IMR-90 (cell line): Measurements from ENCODE around the gene CDKN1C. TPM values are rescaled to one million over a fixed set of nuclear protein-coding genes. Genes with fewer than 3 reads are reported as not detected.

ENCODE experiments used
- ATAC-seq: fragments of 200-7000 bp; cut with Tn5 transposase; 2 replicates; pipeline ENCODE4 v1.9.1; 2020; ENCODE audit warnings: low read depth, mild to moderate bottlenecking, moderate library complexity
- BruUV-seq: library from RNA; stranded (reverse); fragments of 400-500 nt; replicated peaks from 2 replicates; lab custom pipeline; 2021; lab: Mats Ljungman, UMichigan
- CTCF ChIA-PET: fragments of 300-600 bp; formaldehyde crosslinking; extraction: SDS; loops from one replicate; lab custom pipeline; 2021; ENCODE audit warnings: antibody characterized with exemption; lab: Yijun Ruan, JAX
- POLR2A ChIA-PET: fragments of 300-600 bp; sonication (Branson Sonifier 250); formaldehyde crosslinking; loops from one replicate; lab custom pipeline; 2022; ENCODE audit warnings: antibody characterized with exemption; ENCODE audit not compliant: unreplicated experiment; lab: Charles Lee
- DNase-seq: peaks from one replicate; pipeline ENCODE4 v3.0.0; 2013
- H2AFZ ChIP-seq: replicated peaks from 2 replicates; pipeline ENCODE3; 2013; ENCODE audit warnings: low read length, mild to moderate bottlenecking; ENCODE audit not compliant: poor library complexity
- H2AK5ac ChIP-seq: 2 replicates; pipeline ENCODE4 v1.6.1; 2013; ENCODE audit warnings: low read depth, low read length, inconsistent platforms
- H2AK9ac ChIP-seq: replicated peaks from 2 replicates; pipeline ENCODE3; 2013; ENCODE audit warnings: mild to moderate bottlenecking, low read depth, low read length, moderate library complexity; ENCODE audit not compliant: poor library complexity
- H2BK120ac ChIP-seq: 2 replicates; pipeline ENCODE4 v1.6.1; 2013; ENCODE audit warnings: low read depth, low read length, inconsistent platforms
- H2BK15ac ChIP-seq: 3 replicates; pipeline ENCODE4 v1.6.1; 2013; ENCODE audit warnings: low read depth, low read length, inconsistent platforms
- H2BK20ac ChIP-seq: 2 replicates; pipeline ENCODE4 v1.6.1; 2013; ENCODE audit warnings: low read depth, mild to moderate bottlenecking, inconsistent platforms, low read length, moderate library complexity
- H2BK5ac ChIP-seq: 2 replicates; pipeline ENCODE4 v1.6.1; 2013; ENCODE audit warnings: mild to moderate bottlenecking, low read depth, low read length, inconsistent platforms; ENCODE audit not compliant: poor library complexity, severe bottlenecking
- H3K14ac ChIP-seq: replicated peaks from 2 replicates; pipeline ENCODE4 v1.6.1; 2013; ENCODE audit warnings: low read depth, low read length, inconsistent platforms
- H3K18ac ChIP-seq: 2 replicates; pipeline ENCODE4 v1.6.1; 2013; ENCODE audit warnings: low read depth, low read length, control low read depth
- H3K23ac ChIP-seq: 2 replicates; pipeline ENCODE4 v1.6.1; 2013; ENCODE audit warnings: low read depth, low read length, inconsistent platforms
- H3K27ac ChIP-seq: 2 replicates; pipeline ENCODE4 v1.5.1; 2013; ENCODE audit warnings: mild to moderate bottlenecking, control low read depth, low read length; ENCODE audit not compliant: insufficient read depth
- H3K27me3 ChIP-seq: 2 replicates; pipeline ENCODE4 v1.6.1; 2013; ENCODE audit warnings: low read length; ENCODE audit not compliant: control insufficient read depth, insufficient read depth
- H3K36me3 ChIP-seq: 2 replicates; pipeline ENCODE4 v1.6.1; 2013; ENCODE audit warnings: low read length, mixed read lengths; ENCODE audit not compliant: control insufficient read depth, insufficient read depth
- H3K4ac ChIP-seq: 2 replicates; pipeline ENCODE4 v1.6.1; 2013; ENCODE audit warnings: low read depth, low read length, inconsistent platforms
- H3K4me1 ChIP-seq: 2 replicates; pipeline ENCODE4 v1.6.1; 2013; ENCODE audit warnings: low read length, mixed read lengths; ENCODE audit not compliant: control insufficient read depth, insufficient read depth
- H3K4me2 ChIP-seq: 2 replicates; pipeline ENCODE4 v1.6.1; 2013; ENCODE audit warnings: low read depth, mild to moderate bottlenecking, control low read depth, low read length, moderate library complexity
- H3K4me3 ChIP-seq: 2 replicates; pipeline ENCODE4 v1.5.1; 2013; ENCODE audit warnings: low read depth, mild to moderate bottlenecking, control low read depth, low read length, moderate library complexity; ENCODE audit not compliant: insufficient read depth
- H3K56ac ChIP-seq: 2 replicates; pipeline ENCODE4 v1.6.1; 2013; ENCODE audit warnings: low read length, inconsistent platforms; ENCODE audit not compliant: insufficient read depth; ENCODE audit errors: extremely low read depth
- H3K79me1 ChIP-seq, 2 experiments: 2 replicates each; pipeline ENCODE4 v1.6.1; 2013; ENCODE audit warnings: low read length in 2 of 2, inconsistent platforms in 1 of 2, low read depth in 1 of 2
- H3K9ac ChIP-seq: 2 replicates; pipeline ENCODE4 v1.6.1; 2013; ENCODE audit warnings: low read depth, low read length, control low read depth
- H3K9me1 ChIP-seq: 2 replicates; pipeline ENCODE4 v1.6.1; 2013; ENCODE audit warnings: low read length, inconsistent platforms; ENCODE audit not compliant: insufficient read depth
- H3K9me3 ChIP-seq: 2 replicates; pipeline ENCODE4 v1.6.1; 2013; ENCODE audit warnings: low read length; ENCODE audit not compliant: control insufficient read depth, insufficient read depth
- H4K20me1 ChIP-seq: 2 replicates; pipeline ENCODE4 v1.6.1; 2013; ENCODE audit warnings: low read length, inconsistent platforms; ENCODE audit not compliant: insufficient read depth
- H4K5ac ChIP-seq: 2 replicates; pipeline ENCODE4 v1.6.1; 2013; ENCODE audit warnings: mild to moderate bottlenecking, low read depth, low read length, control low read depth
- H4K8ac ChIP-seq, 2 experiments: 2 replicates each; pipeline ENCODE4 v1.6.1; 2013; ENCODE audit warnings: low read depth in 2 of 2, low read length in 2 of 2, control low read depth in 1 of 2, inconsistent platforms in 1 of 2
- H4K91ac ChIP-seq: 2 replicates; pipeline ENCODE4 v1.6.1; 2013; ENCODE audit warnings: low read depth, low read length, inconsistent platforms; ENCODE audit not compliant: insufficient read depth
- BHLHE40 ChIP-seq: fragments of 150-350 bp; IDR thresholded peaks from 2 replicates; pipeline ENCODE4 v1.6.1; 2016; ENCODE audit warnings: mild to moderate bottlenecking, low read depth, low read length
- CEBPB ChIP-seq: IDR thresholded peaks from 2 replicates; pipeline ENCODE4 v1.6.1; 2012; ENCODE audit warnings: low read depth, low read length, improper control_type of control experiment
- CHD1 ChIP-seq: IDR thresholded peaks from 2 replicates; pipeline ENCODE4 v1.6.1; 2012; ENCODE audit warnings: low read depth, low read length, improper control_type of control experiment
- ELK1 ChIP-seq: fragments of 150-350 bp; IDR thresholded peaks from 2 replicates; pipeline ENCODE4 v1.6.1; 2016; ENCODE audit warnings: low read depth, mild to moderate bottlenecking, low read length, moderate library complexity, borderline replicate concordance
- FOS ChIP-seq: fragments of 150-350 bp; IDR thresholded peaks from 2 replicates; pipeline ENCODE4 v1.6.1; 2016; ENCODE audit warnings: low read depth, low read length
- MXI1 ChIP-seq: IDR thresholded peaks from 2 replicates; pipeline ENCODE4 v1.6.1; 2012; ENCODE audit warnings: low read depth, mild to moderate bottlenecking, low read length, moderate library complexity, borderline replicate concordance
- RAD21 ChIP-seq: IDR thresholded peaks from 2 replicates; pipeline ENCODE4 v1.6.1; 2012; ENCODE audit warnings: low read length, improper control_type of control experiment
- SMC3 ChIP-seq: fragments of 150-350 bp; IDR thresholded peaks from 2 replicates; pipeline ENCODE4 v1.6.1; 2016; ENCODE audit warnings: low read depth, mild to moderate bottlenecking, antibody characterized with exemption, low read length, moderate library complexity
- USF2 ChIP-seq: fragments of 150-350 bp; IDR thresholded peaks from 2 replicates; pipeline ENCODE4 v1.6.1; 2017; ENCODE audit warnings: mild to moderate bottlenecking, antibody characterized with exemption, low read length, low read depth
- WGBS, 2 experiments: methylation state at CpG; one replicate each; pipeline versions ENCODE4 v1.1.5 to v1.1.7; 2013; ENCODE audit warnings: missing lambda C conversion rate in 2 of 2; ENCODE audit not compliant: insufficient read length in 1 of 2; ENCODE audit errors: extremely low coverage in 2 of 2; 5-methylcytosine and 5-hydroxymethylcytosine counted together
- dilution Hi-C: fragments of 300-500 bp; cut with HindIII; formaldehyde crosslinking; loops from one replicate; pipeline ENCODE4 v1.14.3; 2018; ENCODE audit warnings: low sequenced_read_pairs; ENCODE audit not compliant: unreplicated experiment
- in situ Hi-C: fragments of 300-500 bp; cut with MboI; formaldehyde crosslinking; loops from 3 replicates; pipeline ENCODE4 v1.14.3; 2019; ENCODE audit warnings: low sequenced_read_pairs, inconsistent platforms, mixed read lengths
- intact Hi-C: fragments of 100-400 bp; cut with micrococcal nuclease; formaldehyde crosslinking; loops from 2 replicates; pipeline ENCODE4 v1.10.0; 2022
- polyA plus RNA-seq, 3 experiments: library from polyadenylated mRNA; depleted of rRNA; stranded (reverse); fragments of >200 nt; gene quantifications; 2 replicates each; pipeline ENCODE4 v1.2.3, GENCODE V29; 2012; ENCODE audit warnings: low replicate concordance in 1 of 3
- total RNA-seq: library from RNA; depleted of rRNA; stranded (reverse); fragments of >200 nt; gene quantifications from 2 replicates; pipeline ENCODE4 v1.2.3, GENCODE V29; 2012

The CDKN1C gene
- total and polyA plus RNA-seq, 2 of the 4 experiments (the other 2 are of a cell fraction), result 1.6 to 3.0 TPM

GRCh38 chr11:2878782-2879181 lies 6.8 kb downstream of the CDKN1C start:
- Histone ChIP-seq H3K4me1 (no peaks in the 10 kb centered on the region), H3K27ac (no peak overlapping the region), H3K36me3 (peaks cover 7% of the 10 kb centered on the region; the same call in 1 of the 2 replicates), H2BK5ac (no peak overlapping the region), H4K8ac (no peak overlapping the region), H3K4me2 (no peak overlapping the region), H3K9me3 (peaks cover 12% of the 10 kb centered on the region), H2BK120ac (no peak overlapping the region), H4K91ac (no peak overlapping the region), H3K79me1 (peaks cover 0 to 3% of the 10 kb centered on the region in 2 experiments; a peak in 1 of 4 replicates), H4K20me1 (peaks cover 5% of the 10 kb centered on the region; the same call in 1 of the 2 replicates), H3K56ac (no peak overlapping the region), H4K5ac (no peak overlapping the region), H3K23ac (no peak overlapping the region), H3K14ac (no peak overlapping the region), H3K4me3 (no peak overlapping the region), H3K9ac (no peak overlapping the region), H3K27me3 (peaks cover 11% of the 10 kb centered on the region), H2BK20ac (no peak overlapping the region), H3K18ac (no peak overlapping the region), H3K9me1 (no peaks in the 10 kb centered on the region; the same call in 1 of the 2 replicates), H2AFZ (no peak overlapping the region), H2BK15ac (no peak overlapping the region), H2AK9ac (no peak overlapping the region), H3K4ac (no peak overlapping the region), H2AK5ac (no peak overlapping the region)
- no peak for DNase-seq
- CTCF ChIA-PET, result no interaction called here
- no TSS peak for BruUV-seq
- TF ChIP-seq CEBPB (no peak), BHLHE40 (no peak), FOS (no peak), RAD21 (no peak), SMC3 (no peak), CHD1 (no peak), ELK1 (no peak), USF2 (no peak), MXI1 (no peak)
- in situ Hi-C loops, result loop anchor here (5.0 to 25.0 kb wide), 2 partner anchors 181 to 691 kb away; partner anchors contain the start of gene KCNQ1OT1
- intact Hi-C loops, result no loop called here
- POLR2A ChIA-PET, result no interaction called here
- no peak for ATAC-seq
- dilution Hi-C loops, result no loop called here
- 90% methylated on average over 6 of the region's 8 CpGs; no CpG with 5 or more reads in 1 of the 2 experiments for WGBS, 2 experiments
